AG10803 (cell line): ENCODE data around the gene CST4.
A peak's percentile ranks its signal among the peaks of the same experiment; 100 is the strongest.
"Not testable (repeated sequence)": the region's sequence is repeated elsewhere in the genome, so short reads cannot be mapped to it uniquely, and the experiment has no call there.

Source experiments
- DNase-seq: peaks from one replicate; pipeline ENCODE4 v3.0.0; 2010; ENCODE audit warnings: low read depth
- H3K4me3 ChIP-seq: 2 replicates; pipeline ENCODE4 v1.5.1; 2011; ENCODE audit warnings: mild to moderate bottlenecking, low read length, control low read depth
- TF ChIP-seq, protein P1 (sequence below): conservative IDR thresholded peaks from 2 replicates; pipeline ENCODE4 v1.5.1; 2011; ENCODE audit warnings: mild to moderate bottlenecking, low read length, control low read depth, inconsistent platforms

Gene CST4

GRCh38 chr20:23638309-23638708, 50.5 kb downstream of the CST4 start:
- DNase-seq: no peak
- no peak overlapping the region for H3K4me3 ChIP-seq
- TF ChIP-seq, protein P1, sequence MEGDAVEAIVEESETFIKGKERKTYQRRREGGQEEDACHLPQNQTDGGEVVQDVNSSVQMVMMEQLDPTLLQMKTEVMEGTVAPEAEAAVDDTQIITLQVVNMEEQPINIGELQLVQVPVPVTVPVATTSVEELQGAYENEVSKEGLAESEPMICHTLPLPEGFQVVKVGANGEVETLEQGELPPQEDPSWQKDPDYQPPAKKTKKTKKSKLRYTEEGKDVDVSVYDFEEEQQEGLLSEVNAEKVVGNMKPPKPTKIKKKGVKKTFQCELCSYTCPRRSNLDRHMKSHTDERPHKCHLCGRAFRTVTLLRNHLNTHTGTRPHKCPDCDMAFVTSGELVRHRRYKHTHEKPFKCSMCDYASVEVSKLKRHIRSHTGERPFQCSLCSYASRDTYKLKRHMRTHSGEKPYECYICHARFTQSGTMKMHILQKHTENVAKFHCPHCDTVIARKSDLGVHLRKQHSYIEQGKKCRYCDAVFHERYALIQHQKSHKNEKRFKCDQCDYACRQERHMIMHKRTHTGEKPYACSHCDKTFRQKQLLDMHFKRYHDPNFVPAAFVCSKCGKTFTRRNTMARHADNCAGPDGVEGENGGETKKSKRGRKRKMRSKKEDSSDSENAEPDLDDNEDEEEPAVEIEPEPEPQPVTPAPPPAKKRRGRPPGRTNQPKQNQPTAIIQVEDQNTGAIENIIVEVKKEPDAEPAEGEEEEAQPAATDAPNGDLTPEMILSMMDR: no peak

GRCh38 chr20:23637282-23638221, 51.3 kb downstream of the CST4 start, which contains the start of gene CST3:
Gene CST3, minus strand, starts transcription at chr20:23637955. Its CDS starts 93 bp downstream, at chr20:23637862.
- H3K4me3 ChIP-seq: peak within 1 kb of the TSS; percentile 75
- DNase-seq: peak; percentile 88
- TF ChIP-seq, protein P1: no peak

DNA sequence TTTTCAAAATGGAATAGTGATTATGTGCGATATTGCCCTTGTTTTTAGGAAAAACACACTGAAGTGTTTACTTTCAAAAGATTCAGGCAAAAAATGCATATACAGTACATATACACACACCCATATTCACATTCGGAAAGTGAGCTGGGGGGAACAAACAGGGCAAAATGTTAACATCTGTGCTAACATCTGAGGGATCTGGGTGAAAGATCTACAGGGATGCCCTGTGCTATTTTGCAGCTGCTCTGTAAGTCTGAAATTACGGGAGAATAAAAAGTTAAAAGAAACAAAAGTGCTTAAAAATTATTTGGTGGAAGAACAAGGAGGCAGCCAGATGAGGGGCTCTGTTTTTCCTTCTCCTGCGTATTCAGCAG, 51.9 kb downstream of the CST4 start:
- TF ChIP-seq, protein P1: no peak
- no peak for DNase-seq
- peak overlapping the region; percentile 75 for H3K4me3 ChIP-seq

- H3K4me3 ChIP-seq: peak overlapping the region; percentile 75
- TF ChIP-seq, protein P1: no peak
- no peak for DNase-seq
Measured at GRCh38 chr20:23636182-23636907, 52.5 kb downstream of the CST4 start.

- DNase-seq, H3K4me3 ChIP-seq: not testable (repeated sequence)
Measured at GRCh38 chr20:23635768-23636090, 53.1 kb downstream of the CST4 start.
